22Rv1 (cell line): ENCODE data around the gene MYCBPAP.

ENCODE experiments used
- ZFX ChIP-seq: fragments of 450-650 bp; IDR thresholded peaks from 2 replicates; pipeline ENCODE4 v1.6.1; 2017; ENCODE audit warnings: antibody characterized with exemption, borderline replicate concordance
- TF ChIP-seq, protein P1 (sequence below): fragments of 450-650 bp; IDR thresholded peaks from 2 replicates; pipeline ENCODE4 v1.5.1; 2017; ENCODE audit warnings: mild to moderate bottlenecking

- TF ChIP-seq, protein P1, sequence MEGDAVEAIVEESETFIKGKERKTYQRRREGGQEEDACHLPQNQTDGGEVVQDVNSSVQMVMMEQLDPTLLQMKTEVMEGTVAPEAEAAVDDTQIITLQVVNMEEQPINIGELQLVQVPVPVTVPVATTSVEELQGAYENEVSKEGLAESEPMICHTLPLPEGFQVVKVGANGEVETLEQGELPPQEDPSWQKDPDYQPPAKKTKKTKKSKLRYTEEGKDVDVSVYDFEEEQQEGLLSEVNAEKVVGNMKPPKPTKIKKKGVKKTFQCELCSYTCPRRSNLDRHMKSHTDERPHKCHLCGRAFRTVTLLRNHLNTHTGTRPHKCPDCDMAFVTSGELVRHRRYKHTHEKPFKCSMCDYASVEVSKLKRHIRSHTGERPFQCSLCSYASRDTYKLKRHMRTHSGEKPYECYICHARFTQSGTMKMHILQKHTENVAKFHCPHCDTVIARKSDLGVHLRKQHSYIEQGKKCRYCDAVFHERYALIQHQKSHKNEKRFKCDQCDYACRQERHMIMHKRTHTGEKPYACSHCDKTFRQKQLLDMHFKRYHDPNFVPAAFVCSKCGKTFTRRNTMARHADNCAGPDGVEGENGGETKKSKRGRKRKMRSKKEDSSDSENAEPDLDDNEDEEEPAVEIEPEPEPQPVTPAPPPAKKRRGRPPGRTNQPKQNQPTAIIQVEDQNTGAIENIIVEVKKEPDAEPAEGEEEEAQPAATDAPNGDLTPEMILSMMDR = no peak
- no peak for TF ChIP-seq ZFX
These were observed 42.6 kb upstream of the MYCBPAP start for GRCh38 chr17:50465635-50466034.
